Mesendoderm (in vitro differentiated cells): ENCODE measurements around the gene NINJ1.

Experiments
- DNase-seq: peaks from one replicate; pipeline ENCODE4 v3.0.0; 2013
- H2AK5ac ChIP-seq: 2 replicates; pipeline ENCODE4 v1.6.1; 2013; ENCODE audit warnings: low read length, inconsistent platforms
- H2BK120ac ChIP-seq: 2 replicates; pipeline ENCODE4 v1.6.1; 2013; ENCODE audit warnings: low read depth, mild to moderate bottlenecking, low read length, moderate library complexity, mixed read lengths
- H2BK15ac ChIP-seq: replicated peaks from 2 replicates; pipeline ENCODE4 v1.6.1; 2013; ENCODE audit warnings: low read depth, mild to moderate bottlenecking, moderate library complexity
- H2BK5ac ChIP-seq: 2 replicates; pipeline ENCODE4 v1.6.1; 2013; ENCODE audit warnings: low read length, inconsistent platforms
- H3K18ac ChIP-seq: 2 replicates; pipeline ENCODE4 v1.6.1; 2013; ENCODE audit warnings: mild to moderate bottlenecking, low read length, mixed read lengths
- H3K23ac ChIP-seq: one replicate; pipeline ENCODE4 v1.6.1; 2013; ENCODE audit warnings: low read length
- H3K27ac ChIP-seq: 2 replicates; pipeline ENCODE4 v1.5.1; 2013; ENCODE audit warnings: low read depth, mild to moderate bottlenecking, inconsistent platforms, low read length, moderate library complexity
- H3K27me3 ChIP-seq: 2 replicates; pipeline ENCODE4 v1.6.1; 2013; ENCODE audit warnings: low read length, control low read depth, mild to moderate bottlenecking, inconsistent platforms; ENCODE audit not compliant: insufficient read depth, poor library complexity
- H3K36me3 ChIP-seq: 2 replicates; pipeline ENCODE4 v1.6.1; 2013; ENCODE audit warnings: low read length, inconsistent platforms; ENCODE audit not compliant: control insufficient read depth, insufficient read depth
- H3K4ac ChIP-seq: one replicate; pipeline ENCODE4 v1.6.1; 2013; ENCODE audit warnings: low read depth, mild to moderate bottlenecking, low read length, moderate library complexity
- H3K4me1 ChIP-seq: 2 replicates; pipeline ENCODE4 v1.6.1; 2013; ENCODE audit warnings: low read depth, low read length, inconsistent platforms; ENCODE audit not compliant: control insufficient read depth
- H3K4me2 ChIP-seq: 2 replicates; pipeline ENCODE4 v1.6.1; 2013; ENCODE audit warnings: low read length
- H3K4me3 ChIP-seq: 2 replicates; pipeline ENCODE4 v1.5.1; 2013; ENCODE audit warnings: mild to moderate bottlenecking, low read length
- H3K56ac ChIP-seq: one replicate; pipeline ENCODE4 v1.6.1; 2013; ENCODE audit warnings: low read length
- H3K79me1 ChIP-seq: 2 replicates; pipeline ENCODE4 v1.6.1; 2013; ENCODE audit warnings: low read length, inconsistent platforms
- H3K79me2 ChIP-seq: 2 replicates; pipeline ENCODE4 v1.6.1; 2013; ENCODE audit warnings: mild to moderate bottlenecking, low read length; ENCODE audit not compliant: control insufficient read depth, insufficient read depth
- H3K9ac ChIP-seq: 2 replicates; pipeline ENCODE4 v1.6.1; 2013; ENCODE audit warnings: low read length, inconsistent platforms
- H4K5ac ChIP-seq: one replicate; pipeline ENCODE4 v1.6.1; 2013; ENCODE audit warnings: low read length
- H4K8ac ChIP-seq: one replicate; pipeline ENCODE4 v1.6.1; 2013; ENCODE audit warnings: low read depth, mild to moderate bottlenecking, control low read depth, low read length, moderate library complexity
- WGBS: extraction: QIAGEN DNeasy Blood & Tissue Kit; methylation state at CpG from one replicate; pipeline ENCODE4 v1.1.7; 2013; ENCODE audit warnings: low lambda C conversion rate, missing lambda C conversion rate; ENCODE audit not compliant: insufficient coverage; ENCODE audit errors: extremely low coverage; 5-methylcytosine and 5-hydroxymethylcytosine counted together

NINJ1 gene

DNA sequence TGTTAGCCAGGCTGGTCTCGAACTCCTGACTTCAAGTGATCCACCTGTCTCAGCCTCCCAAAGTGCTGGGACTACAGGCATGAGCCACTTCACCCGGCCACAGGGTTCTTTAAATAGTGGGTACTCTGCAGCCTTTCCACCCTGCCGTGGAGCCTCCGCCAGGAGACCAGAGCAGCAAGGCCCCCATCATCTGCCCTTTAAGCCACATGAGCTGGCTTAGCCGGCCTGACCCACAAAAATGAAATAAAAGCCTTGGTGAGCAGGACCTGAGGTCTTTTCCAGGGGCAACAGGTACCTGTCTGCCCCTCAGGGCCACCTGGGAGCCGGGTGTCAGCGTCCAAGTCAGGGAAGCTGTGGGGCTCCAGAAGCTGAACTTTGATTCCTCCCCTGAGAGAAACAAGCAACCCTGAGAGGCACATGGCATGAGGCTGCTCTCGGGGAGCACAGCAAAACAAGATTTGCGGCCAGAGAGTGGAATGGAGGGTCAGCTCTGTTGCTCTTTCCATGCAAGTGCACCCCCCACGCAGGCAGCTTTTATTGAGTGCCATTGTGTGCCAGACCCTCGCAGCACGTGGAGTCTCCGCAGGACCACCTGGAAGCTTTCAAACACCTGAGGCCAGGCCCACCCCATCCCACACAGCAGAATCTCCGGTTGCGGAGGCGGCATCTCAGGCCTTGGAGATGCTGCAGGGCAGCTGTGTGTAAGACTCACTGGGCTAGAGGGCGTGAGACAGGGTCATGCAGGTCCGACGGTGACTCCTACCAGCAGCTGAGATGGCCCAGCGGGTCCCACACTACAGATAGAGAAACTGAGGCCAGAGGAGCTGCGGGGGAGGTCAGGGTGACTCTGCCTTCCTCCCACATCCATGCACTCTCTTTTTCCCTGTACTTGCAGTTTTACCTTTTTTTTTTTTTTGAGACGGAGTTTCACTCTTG is 45.1 kb upstream of the NINJ1 start:
- Histone ChIP-seq H3K18ac (no peak overlapping the region), H2BK120ac (no peak overlapping the region), H3K4me2 (no peak overlapping the region), H2AK5ac (no peak overlapping the region), H2BK5ac (no peak overlapping the region), H3K23ac (no peak overlapping the region), H3K9ac (no peak overlapping the region), H2BK15ac (no peak overlapping the region), H3K79me1 (no peaks in the 10 kb centered on the region), H3K27ac (no peak overlapping the region), H4K5ac (no peak overlapping the region), H3K36me3 (no peaks in the 10 kb centered on the region), H3K4ac (no peak overlapping the region), H3K4me1 (no peaks in the 10 kb centered on the region), H3K79me2 (no peaks in the 10 kb centered on the region), H4K8ac (no peak overlapping the region), H3K4me3 (no peak overlapping the region), H3K56ac (no peak overlapping the region), H3K27me3 (peaks cover 2% of the 10 kb centered on the region)
- no peak for DNase-seq
- no CpG with 5 or more reads among the region's 22 CpGs for WGBS

DNA sequence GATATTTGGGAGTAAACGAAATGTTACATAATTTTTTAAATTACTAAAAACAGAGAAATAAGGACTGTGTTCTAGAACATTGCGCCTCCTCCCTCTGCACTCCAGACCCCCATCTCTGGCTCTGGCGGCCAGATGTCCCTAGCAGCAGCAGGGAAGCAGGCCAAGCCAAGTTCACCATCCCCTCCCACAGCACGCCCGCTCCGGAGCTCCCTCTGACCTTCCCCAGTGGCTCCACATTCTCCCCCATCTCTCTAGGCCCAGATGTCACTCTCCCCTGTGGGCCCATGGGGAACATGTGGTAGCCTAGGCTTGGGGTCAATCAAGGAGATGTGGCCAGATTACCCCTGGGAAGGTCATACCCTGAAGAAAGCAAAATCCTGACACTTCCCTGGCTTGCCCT is 43.6 kb upstream of the NINJ1 start:
- Histone ChIP-seq H3K79me1 (no peaks in the 10 kb centered on the region), H3K79me2 (no peaks in the 10 kb centered on the region), H3K4me3 (no peak overlapping the region), H3K4ac (no peak overlapping the region), H3K9ac (no peak overlapping the region), H3K27ac (no peak overlapping the region), H2BK5ac (no peak overlapping the region), H4K8ac (no peak overlapping the region), H2AK5ac (no peak overlapping the region), H4K5ac (no peak overlapping the region), H3K56ac (no peak overlapping the region), H2BK15ac (no peak overlapping the region), H3K4me1 (no peaks in the 10 kb centered on the region), H3K4me2 (no peak overlapping the region), H3K27me3 (no peaks in the 10 kb centered on the region), H3K18ac (no peak overlapping the region), H3K36me3 (no peaks in the 10 kb centered on the region), H2BK120ac (no peak overlapping the region), H3K23ac (no peak overlapping the region)
- WGBS: 100% methylated on average over 1 of the region's 6 CpGs
- no peak for DNase-seq

DNA sequence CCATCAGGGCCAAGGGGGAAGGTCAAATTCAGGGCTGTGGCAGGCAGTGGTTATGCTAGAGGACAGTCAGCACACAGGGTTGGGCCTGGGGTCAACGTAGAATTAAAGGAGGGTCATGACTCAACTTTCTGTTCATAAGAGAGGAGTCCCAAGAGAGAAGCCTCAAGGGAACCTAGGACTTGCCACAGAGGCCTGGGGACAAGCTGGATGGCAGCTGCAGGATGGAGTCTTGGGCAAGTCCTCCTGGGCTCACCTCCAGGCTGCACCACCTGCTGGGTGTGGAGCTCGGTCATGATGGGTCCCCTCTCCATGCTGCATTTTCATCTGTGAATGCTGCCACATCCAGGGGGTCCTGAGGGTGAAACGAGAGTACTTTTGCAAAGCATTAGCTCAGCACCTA is 40.9 kb upstream of the NINJ1 start:
- Histone ChIP-seq H3K56ac (no peak overlapping the region), H3K4ac (no peak overlapping the region), H2BK5ac (no peak overlapping the region), H2BK15ac (no peak overlapping the region), H3K27ac (no peak overlapping the region), H3K9ac (no peak overlapping the region), H3K79me2 (no peaks in the 10 kb centered on the region), H3K4me3 (no peak overlapping the region), H4K8ac (no peak overlapping the region), H4K5ac (no peak overlapping the region), H3K4me2 (no peak overlapping the region), H3K36me3 (no peaks in the 10 kb centered on the region), H3K18ac (no peak overlapping the region), H2BK120ac (no peak overlapping the region), H3K23ac (no peak overlapping the region), H2AK5ac (no peak overlapping the region), H3K4me1 (no peaks in the 10 kb centered on the region), H3K79me1 (no peaks in the 10 kb centered on the region), H3K27me3 (no peaks in the 10 kb centered on the region)
- no CpG with 5 or more reads among the region's 3 CpGs for WGBS
- DNase-seq: no peak

DNA sequence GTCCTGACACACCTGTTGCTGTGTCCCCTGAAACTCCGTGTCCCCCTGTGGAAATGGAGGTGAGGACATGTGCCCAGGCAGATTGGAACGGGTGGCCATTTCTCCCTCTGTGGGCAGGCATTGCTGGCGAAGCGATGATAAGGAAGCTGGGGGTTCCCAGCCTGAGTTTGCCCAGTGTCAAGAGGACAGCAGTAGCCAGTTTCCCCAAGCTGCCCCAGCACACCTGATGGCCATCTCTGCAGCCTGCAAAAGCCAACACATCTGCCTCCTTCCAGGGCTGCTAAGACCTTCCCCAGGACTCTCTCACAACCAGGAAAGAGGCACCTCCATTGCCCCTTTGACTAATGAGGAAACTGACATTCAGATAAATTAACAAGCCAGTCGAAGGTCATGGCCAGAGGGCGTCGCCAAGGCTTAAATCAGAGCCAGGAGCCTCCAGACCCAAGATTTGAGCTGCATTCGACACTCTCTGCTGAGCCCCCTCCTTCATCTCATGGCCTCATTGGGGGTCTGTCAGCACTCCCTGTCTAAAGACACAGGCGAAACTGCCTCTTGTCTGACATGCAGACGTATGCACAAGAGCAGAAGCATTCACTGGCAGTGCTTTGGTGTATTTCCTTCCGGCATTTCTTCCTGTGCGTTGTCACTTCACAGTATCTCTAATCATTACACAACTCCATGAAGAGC is 39.5 kb upstream of the NINJ1 start:
- Histone ChIP-seq H3K56ac (no peak overlapping the region), H3K4ac (no peak overlapping the region), H3K18ac (no peak overlapping the region), H3K27ac (no peak overlapping the region), H3K79me1 (no peaks in the 10 kb centered on the region), H3K4me1 (no peaks in the 10 kb centered on the region), H2BK15ac (no peak overlapping the region), H3K4me3 (no peak overlapping the region), H3K27me3 (no peaks in the 10 kb centered on the region), H4K8ac (no peak overlapping the region), H2BK5ac (no peak overlapping the region), H3K36me3 (no peaks in the 10 kb centered on the region), H3K4me2 (no peak overlapping the region), H3K9ac (no peak overlapping the region), H4K5ac (no peak overlapping the region), H2AK5ac (no peak overlapping the region), H3K79me2 (no peaks in the 10 kb centered on the region), H3K23ac (peak overlapping the region; percentile 56), H2BK120ac (no peak overlapping the region)
- no CpG with 5 or more reads among the region's 12 CpGs for WGBS
- DNase-seq: no peak

DNA sequence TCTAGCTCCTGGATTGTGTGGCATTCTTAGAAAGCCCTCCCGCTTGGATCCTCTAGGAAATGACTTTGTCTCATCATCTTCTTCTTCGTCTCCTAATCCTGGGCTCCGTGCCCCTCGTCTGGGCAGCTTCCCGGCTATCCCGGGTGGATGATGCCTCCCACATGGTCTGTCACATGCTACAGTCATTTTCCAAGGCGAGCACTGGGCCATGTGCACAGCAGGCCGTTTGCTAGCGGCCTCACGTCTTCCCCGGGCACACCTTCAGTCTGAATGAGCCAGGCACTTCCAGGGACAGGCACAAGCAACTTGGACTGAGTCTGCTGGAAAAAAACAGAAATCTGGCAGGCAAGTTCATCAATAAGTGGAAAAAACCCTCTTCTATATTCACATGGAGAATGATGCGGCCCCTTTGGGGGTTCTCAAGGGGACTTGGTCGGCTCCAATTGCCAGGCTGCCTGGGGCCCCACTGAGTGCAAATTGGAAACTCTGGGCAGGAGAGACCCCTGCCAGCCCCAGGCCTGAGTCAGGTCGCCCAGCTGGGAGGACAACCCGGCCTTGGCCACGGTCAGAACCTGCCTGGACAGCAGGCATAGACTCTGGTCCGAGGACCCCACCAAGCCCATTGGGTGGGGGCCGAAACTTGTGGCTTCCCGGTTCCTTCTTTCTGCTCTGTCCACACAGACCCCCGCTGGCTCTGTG is 38.8 kb upstream of the NINJ1 start:
- Histone ChIP-seq H3K4me1 (no peaks in the 10 kb centered on the region), H3K27ac (no peak overlapping the region), H3K18ac (no peak overlapping the region), H3K79me1 (no peaks in the 10 kb centered on the region), H3K27me3 (no peaks in the 10 kb centered on the region), H2BK120ac (no peak overlapping the region), H4K8ac (no peak overlapping the region), H3K79me2 (no peaks in the 10 kb centered on the region), H3K9ac (no peak overlapping the region), H3K56ac (no peak overlapping the region), H3K23ac (peak overlapping the region; percentile 56), H2BK15ac (no peak overlapping the region), H4K5ac (no peak overlapping the region), H3K4me3 (no peak overlapping the region), H3K36me3 (no peaks in the 10 kb centered on the region), H3K4ac (no peak overlapping the region), H2BK5ac (no peak overlapping the region), H2AK5ac (no peak overlapping the region), H3K4me2 (no peak overlapping the region)
- WGBS: no CpG with 5 or more reads among the region's 20 CpGs
- no peak for DNase-seq
